Amniotic stem cell (primary cell): ENCODE data around the gene MCTP1.
"Not testable (repeated sequence)": the region's sequence is repeated elsewhere in the genome, so short reads cannot be mapped to it uniquely, and the experiment has no call there.

Source experiments
- DNase-seq: peaks from one replicate; lab custom pipeline; 2025; lab: John Stamatoyannopoulos, UW

Gene MCTP1

DNA sequence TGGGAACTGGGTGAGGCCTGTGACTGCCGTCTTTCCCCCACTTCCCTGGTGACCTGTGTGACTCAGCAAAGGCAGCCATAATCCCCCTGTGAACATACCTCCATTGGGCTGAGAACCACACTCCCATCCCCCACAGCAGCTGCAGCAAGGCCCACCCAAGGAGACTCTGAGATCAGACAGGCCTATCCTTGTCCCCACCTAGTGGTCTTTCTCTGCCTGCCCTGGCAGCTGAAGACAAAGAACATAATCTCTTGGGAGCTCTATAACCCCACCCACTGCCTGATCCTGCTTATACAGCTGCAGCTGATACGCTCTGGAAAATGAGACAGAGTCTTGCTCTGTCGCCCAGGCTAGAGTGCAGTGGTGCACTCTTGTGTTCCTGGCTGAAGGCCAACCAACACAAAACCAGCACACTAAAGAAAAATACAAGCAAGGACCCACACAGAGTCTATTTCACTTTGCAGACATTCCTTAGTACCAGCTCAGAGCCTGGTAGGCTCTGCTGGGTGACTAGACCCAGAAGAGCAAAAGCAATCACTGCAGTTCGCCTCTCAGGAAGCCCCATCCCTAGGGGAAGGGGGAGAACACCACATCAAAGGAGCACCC is 106.7 kb downstream of the MCTP1 start:
- no peak for DNase-seq

DNA sequence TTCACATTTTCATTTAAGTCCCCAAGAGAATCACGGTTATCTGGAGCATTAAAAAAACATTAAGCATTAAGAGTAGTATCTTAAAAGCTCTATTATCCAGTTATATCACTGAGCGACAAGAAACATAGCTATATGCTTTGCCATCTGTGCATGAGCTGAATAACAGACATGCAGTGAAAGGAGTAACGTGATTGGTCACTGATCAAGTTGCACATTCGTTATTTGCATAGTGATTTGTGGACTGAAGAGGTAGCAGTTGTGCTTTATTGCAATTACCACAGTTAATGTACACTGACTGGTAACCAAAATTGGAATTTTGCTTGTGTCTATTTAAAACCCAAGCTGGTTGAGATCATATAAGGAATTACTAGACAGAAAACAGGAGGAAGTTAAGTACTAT is 107.4 kb downstream of the MCTP1 start:
- DNase-seq: no peak

DNA sequence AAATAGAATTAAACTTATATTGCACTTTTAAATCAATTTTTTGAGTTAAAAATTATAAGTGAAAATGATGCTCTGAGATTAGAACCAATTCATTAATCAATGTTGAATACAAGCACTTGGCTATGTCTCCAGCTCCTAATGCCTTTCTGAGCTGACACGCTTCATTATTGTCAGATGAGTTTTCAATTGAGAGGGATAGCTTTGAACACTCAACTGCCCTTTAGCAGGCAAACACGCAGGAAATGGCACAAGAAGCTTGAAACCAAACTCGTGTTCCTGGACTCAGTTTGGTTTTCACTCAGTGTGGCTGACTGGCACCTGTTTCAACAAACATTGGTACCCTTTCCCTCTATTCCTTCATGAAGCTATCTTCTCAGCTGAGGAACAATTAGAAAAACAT is 109.8 kb downstream of the MCTP1 start:
- no peak for DNase-seq

DNA sequence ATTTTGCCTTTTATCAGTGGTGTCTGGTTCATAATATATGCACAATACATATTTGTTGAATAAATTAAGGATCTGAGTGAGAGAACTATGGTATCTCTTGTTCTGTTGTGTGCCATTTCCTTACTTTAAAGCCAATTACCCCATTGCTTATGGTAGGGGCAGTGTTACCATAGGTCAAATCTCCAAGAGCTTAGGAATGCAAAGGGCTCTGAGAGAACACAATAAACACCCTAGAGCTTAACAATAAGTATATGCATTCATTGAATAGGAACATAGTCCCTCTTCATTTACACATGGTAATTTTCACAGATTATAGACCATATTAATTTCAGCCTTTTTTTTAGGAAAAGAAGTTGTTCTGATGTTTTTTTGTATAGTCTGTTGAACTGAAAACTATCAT is 112.2 kb downstream of the MCTP1 start:
- no peak for DNase-seq

DNA sequence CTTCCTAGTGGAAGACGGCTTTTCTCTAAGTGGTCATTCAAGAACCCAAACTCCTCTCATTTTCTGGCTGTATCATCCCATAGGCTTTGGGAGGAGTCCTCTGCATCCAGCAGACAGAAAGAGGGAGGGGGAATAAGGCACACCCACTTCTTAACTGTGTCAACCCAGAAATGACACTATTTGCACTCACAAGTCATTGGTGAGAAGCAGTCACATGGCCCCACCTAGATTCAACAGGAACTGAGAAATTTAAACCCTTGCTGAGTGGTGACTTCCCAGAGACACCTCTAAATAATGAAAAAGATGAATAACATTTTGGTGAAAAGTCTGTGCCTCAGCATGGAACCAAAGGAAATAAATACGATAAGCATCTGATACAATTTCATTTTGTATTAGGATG is 120.0 kb downstream of the MCTP1 start:
- no peak for DNase-seq

DNA sequence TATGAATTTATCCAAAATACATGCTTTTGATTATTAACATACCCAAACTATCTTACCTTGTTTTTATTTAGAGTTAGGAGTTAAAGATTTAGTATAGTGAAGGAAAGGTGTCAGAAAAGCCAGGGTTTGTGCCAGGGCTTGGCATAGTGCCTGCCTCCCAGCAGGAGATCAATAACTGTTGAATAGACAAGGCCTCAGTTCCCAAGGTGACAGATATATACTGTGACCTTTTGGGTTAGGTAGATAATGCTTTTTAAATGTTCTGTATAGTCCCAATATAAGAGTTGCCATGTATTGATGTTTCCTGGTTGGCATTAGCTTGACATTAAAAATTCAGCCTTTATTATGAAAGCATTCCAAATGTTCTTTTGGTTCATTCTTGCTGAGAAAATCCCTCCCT is 121.8 kb downstream of the MCTP1 start:
- no peak for DNase-seq

DNA sequence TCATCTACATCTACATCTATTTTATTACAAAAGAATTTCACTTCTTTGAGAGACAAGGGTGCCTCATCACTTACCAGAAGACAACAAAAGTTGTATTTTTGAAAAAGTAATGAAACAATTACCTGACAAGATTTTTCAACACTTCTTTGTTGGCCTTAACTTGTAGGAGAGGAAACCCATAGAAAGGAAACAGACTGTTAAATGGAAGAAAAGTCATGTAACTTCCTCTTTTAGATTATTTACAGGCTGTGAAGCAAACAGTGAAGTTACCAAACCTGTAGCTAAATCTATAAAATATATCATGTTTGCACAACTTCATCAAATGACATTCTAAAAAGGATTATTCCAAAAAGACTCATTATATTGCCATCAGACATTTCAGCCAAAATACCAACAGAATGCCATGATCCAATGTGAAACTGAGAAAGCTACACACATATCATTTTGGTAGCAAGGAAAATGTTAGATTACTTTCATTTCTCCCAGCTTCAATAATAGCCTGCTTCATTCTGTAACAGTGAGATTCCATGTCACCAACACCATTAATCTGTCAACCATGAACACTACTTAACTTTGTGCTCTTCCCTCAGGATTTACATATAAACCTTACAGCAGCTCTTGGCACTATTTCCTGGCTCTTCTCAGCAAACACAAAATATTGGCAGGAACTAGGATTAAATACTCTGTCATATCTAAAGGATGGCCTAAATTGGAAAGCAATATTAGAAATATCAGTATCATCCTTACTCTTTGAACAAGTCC is 122.5 kb downstream of the MCTP1 start:
- no peak for DNase-seq

DNA sequence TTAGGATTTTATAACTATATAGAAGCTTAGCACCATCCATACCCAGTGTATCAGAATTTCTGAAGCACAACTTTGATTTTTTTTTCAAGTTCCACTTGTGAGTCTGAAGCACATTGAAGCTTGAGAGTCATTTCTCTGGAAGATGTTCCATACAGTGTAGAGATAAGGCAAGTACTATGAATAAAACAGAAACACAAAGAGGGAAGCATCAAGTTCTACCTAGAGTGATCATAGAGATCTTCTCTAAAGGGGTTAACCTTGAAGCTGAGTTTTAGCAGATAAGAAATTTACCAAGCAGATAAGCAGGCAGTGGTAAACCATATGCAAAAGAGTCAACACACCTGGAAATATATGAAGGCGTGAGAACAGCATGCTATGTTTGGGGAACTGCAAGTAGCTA is 125.3 kb downstream of the MCTP1 start:
- DNase-seq: no peak

DNA sequence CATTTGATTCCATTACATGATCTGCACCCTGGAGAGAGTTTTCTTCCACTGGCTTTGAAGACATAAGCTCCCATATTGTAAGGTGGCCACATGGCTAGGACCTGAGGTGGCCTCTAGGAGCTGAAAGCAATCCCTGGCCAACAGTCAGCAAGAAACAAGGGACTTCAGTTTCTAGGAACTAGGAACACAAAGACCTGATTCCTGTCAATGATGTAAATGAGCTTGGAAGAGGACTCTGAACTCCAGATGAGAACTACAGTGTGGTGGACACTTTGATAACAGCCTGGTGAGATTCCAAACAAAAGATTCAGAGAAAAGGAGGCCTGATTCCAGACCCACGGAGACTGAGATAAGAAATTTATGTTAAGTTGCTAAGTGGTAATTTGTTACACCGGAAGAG is 129.0 kb downstream of the MCTP1 start:
- no peak for DNase-seq

DNA sequence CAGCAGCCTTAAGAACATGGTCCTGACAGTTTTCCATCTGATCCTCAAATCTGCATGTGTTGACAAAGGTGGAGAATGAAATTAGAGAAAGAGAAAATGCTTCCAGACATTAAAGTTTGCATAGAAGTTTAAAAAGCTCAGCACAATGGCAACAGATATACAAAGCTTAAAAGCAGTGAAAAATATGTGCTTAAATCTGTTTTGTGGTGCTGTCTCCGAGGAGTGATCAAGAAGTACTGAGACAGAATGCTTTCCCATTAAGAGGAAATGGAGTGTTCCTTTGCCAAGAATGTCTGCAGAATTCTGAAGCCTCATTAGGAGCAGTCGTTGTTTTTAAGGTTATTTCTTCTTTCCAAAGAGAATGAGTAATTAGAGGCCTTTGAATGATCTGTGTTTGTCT is 131.4 kb downstream of the MCTP1 start:
- DNase-seq: no peak

DNA sequence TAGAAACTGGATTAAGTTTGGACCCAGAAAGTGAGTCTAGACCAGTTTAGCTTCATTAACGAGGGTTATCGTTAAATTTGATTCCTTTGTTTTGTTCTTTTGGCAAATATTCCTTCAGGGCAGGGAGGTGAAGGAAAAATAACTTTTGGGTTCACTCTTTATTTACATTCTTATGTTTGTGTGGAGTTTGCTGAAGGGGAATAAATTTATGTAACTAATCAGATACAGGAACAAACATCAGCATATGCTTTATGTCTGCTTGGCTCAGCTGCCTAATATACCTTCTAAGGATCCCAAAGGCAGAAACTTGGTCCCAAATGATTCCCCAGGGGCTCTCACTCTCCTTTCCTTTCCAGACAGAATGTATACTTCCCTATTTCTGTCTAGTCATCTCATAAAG is 132.4 kb downstream of the MCTP1 start:
- DNase-seq: no peak

DNA sequence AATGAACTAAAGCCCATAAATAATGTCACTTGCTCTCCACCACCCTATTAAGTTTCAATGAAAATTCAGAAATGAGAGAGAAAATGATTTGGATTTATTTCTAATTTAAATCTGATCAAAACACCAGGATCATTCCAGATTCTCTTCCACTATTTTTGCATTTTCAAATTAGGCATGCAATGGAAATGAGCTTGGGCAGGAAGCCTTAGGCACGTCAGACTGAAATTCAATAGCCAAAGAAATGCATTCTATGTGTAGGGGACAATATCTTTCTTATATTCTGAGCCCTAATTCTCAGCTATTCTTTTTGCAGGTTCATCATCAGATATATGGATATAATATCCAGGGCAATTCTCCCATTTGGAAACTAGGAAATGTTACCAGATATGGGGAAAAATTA is 132.8 kb downstream of the MCTP1 start:
- DNase-seq: no peak

DNA sequence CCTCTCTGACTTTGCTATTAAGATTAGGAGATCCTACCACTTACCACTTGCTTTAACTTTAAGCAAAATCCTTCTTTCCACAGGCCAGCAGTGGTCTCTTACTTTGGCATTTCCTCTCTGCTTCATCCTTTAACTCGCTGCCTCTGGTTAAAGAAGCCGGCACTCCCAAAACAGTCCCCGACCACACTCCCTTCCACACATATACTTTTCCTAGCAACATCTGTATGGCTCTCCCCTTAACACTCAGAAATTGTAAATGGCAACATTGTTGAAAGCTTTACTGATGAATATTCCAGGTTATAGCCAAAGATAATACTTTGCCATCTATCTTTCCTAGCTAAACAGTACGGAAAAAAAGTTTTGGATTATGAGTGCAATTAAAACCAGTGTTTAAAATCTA is 133.2 kb downstream of the MCTP1 start:
- no peak for DNase-seq

DNA sequence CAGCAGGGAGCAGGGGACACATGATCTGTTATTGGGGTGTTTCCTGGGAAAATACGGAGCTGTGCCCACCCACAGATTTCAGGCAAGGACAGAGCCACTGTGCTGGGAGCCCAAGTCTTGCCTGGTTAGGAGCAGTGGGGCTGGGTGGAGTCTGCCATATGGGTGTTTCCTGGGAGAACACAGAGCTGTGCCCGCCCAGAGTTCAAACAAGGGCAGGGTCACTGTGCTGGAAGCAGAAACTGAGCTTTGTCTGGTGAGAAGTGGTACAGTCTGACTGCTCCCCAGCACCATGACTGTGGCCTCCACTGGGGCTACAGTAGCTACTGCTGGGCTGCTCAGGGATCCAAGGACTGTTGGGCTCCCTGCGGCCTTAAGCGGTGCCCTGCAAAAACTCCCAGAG is 135.5 kb downstream of the MCTP1 start:
- no peak for DNase-seq

DNA sequence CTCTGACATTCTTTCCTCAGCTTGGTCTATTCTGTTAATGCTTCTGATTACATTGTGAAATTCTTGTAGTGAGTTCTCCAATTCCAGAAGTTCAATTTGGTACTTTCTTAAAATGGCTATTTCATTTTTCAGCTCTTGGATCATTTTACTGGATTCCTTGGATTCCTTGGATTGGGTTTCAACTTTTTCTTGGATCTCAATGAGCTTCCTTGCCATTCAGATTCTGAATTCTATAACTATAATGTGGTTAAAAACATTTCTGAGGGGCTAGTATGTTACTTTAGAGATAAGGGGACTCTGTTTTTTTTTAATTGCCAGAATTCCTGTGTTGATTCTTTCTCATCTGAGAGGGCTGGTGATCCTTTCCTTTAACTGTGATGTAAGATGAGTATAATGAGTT is 136.4 kb downstream of the MCTP1 start:
- DNase-seq: no peak

DNA sequence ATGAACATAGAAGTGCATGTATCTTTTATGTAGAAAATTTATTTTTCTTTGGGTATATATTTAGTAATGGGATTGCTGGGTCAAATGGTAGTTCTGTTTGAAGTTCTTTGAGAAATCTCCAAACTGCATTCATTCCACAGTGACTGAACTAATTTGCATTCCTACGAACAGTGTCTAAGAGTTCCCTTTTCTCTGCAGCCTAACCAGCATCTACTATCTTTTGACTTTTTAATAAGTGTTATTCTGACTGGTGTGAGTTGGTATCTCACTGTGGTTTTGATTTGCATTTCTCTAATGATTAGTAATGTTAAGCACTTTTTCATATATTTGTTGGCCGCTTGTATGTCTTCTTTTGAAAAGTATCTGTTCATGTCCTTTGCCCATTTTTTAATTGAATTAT is 141.0 kb downstream of the MCTP1 start:
- not testable (repeated sequence) for DNase-seq

DNA sequence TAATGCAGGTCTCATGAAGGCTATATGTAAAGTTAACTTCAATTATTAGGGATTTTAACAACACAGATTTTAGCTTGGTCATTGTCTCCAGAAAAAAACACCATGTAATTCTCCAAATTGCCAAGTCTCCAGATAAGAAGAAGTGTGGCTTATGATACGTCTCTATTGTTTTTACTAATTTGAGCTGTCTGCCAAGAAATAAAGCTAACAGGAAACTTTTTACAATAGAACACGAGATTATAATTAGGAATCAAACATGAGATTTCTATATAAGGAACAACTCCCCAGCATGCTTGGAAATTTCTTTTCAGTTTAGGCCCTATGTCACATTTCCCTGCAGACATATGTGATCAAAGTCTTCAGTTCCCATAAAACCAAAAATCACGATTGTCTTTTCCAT is 142.7 kb downstream of the MCTP1 start:
- DNase-seq: no peak

DNA sequence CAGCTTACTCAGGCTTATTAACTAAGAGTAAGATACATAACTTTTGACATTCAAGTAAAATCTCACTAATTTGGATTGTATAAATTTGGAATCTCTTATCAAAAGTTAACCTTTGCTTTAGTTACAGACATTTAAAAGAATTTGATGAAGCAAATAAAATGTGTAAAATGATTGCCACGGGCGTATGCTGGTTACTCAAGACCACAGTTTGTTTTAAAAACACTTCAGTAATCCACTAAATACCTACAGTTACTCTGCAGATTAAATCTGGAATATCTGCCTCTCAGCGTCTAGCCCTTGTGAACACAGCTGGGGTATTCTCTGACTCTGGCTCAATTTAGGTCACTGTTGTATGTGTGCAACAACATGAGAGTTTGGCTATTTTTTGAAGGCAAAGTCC is 143.8 kb downstream of the MCTP1 start:
- no peak for DNase-seq

DNA sequence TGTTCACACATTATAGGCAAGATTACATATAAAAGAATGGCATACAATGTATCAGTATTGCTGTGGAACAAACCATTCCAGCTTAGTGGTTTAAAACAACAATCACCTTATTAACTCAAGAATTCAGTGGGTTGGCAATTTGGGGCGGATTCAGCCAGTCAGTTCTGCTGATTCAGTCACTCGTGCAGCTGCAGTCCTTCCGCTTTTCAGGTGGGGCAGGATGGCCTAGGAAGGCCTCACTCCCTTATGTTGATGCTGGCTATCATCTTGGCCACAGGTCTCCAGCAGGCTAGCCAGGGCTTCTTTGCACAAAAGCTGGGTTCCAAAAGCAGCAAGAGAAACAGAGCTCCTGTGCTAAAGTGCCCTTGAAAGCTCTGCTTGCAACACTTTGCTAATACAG is 150.6 kb downstream of the MCTP1 start:
- no peak for DNase-seq

DNA sequence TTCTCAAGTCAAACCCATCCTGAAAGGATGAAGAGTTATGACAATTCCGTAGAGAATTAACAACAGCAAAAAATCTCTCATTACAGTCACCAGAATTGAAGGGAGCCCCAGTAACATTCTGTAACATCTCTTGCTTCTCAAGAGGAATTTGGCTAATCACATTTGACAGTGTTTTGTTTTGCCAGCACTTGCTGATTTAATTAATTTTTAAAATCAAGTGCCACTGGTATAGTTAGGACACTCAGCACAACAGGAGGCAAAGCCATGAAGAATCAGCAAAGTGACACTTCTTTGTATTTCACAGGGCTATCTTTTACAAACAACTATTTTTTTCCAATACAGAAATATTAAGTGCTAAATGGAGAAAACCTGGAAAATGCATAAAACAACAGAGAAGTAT is 152.8 kb downstream of the MCTP1 start:
- no peak for DNase-seq

DNA sequence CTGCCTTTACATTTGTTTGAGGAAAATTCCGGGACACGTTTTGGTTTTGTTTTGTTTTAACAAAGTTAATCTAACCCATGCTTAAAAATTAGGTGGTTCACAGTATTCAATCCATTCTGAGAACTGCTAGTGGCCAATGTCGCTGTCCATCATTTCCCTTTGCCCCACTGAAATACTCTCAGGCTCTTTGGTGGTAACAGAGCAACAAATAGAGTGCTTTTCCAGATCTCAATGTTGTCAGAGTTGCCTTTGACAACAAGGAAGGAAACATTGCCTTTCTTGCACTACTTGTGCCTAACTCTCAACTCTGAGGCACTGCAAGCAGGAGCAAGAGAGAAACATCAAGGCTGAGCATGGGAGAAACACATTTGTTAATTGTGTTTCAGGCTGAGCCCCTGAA is 154.0 kb downstream of the MCTP1 start:
- DNase-seq: no peak

DNA sequence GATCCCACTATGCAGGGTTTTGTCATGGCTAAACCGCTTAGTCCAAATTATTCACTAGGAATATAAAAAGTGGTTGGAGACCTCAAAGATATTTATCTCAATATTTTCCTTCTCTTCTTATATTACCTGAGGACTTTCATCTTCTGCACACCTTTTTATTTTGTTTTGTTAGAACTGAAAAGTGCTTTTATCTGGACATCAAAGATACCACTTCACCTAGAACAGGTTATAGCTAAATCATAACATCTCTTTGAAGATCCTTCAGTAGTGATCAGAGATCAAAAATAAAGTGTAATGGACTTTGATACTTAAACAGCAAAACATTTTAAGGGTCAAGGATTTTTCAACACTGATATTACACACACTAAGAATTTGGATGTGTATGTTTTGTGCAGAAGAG is 160.2 kb downstream of the MCTP1 start:
- no peak for DNase-seq

DNA sequence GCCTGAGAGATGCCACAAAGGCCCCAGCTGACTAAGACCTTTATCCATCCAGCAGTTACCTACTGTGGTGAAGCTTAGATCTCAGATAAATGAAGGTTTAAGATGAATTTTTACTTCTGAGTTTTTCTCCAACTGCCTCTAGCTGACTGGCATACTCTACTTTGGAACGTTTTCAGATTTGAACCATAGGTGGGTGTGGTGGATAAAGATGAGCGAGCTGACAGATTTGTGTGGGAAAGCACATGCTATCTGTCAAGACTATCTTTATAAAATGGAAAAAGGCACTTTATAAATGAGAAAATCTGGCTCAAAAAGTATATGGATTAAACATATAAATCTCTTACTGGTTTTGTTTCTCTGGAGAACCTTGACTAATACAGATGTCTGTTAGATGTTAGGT is 160.8 kb downstream of the MCTP1 start:
- DNase-seq: no peak

DNA sequence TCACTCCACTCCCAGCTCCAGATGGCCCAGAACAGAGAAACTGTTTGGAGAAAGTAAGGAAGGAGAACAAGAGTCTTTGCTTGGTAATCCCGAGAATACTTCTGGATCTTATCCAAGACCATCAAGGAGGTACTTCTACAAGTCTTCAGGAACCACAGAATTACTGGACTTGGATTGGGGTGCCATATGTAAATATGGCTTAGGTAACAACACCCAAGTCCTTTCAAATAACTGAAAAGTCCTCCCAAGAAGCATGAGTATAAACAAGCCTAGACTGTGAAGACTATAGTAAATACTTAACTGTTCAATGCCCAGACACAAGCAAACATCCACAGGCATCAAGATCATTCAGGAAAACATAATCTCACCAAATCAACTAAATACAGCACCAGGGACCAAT is 170.0 kb downstream of the MCTP1 start:
- no peak for DNase-seq
